Stimulated activated CD4-positive, alpha-beta T cell treated with anti-CD3 and anti-CD28 coated beads, Interleukin-15, amount 100 ng/mL, for 48 hours (primary cell): ENCODE measurements around the gene RAD51B.

Experiments
- DNase-seq, 2 donors: peaks; one replicate each; pipeline ENCODE4 v3.0.0-alpha.2; 2020; ENCODE audit warnings: low read depth in 2 of 2

Gene RAD51B

DNA sequence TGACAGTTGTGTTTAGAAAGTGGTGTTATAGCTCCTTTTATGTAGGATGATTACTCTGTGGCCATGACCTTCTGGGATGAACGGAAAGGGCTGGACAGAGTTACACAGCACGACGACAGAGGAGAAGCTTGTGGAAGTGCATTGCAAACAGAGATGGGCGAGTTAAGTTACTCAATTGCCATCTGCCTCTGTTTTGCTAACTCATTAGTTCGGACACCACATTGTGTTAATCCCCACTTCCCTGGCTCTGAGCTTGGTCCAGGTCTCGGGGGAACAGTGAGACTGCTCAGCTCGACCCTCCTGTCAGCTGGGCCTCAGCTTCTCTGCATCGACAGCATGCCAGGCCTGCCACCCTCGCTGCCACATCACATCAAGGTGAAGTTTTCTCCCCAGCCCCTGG is 565.3 kb downstream of the RAD51B start:
- no peak for DNase-seq

DNA sequence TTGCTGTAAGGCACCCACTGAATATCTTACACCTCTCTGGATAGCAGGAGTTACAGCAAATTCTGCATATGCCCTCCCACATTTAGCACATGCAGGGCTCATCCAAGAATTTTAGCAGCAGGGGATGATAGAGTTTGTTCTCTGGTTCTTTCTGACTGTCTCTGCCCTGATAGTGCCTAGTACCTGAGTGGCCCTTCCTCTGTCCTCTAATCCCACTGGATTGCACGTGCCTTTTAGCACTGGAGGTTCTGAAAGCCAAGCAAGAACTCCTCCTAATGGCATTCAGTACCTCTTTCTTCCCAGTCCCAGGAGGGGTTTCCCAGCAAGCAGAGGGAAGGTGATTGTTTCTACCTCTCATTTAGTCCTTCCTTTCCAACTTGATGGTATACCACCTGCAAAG is 566.9 kb downstream of the RAD51B start:
- DNase-seq, result no peak

DNA sequence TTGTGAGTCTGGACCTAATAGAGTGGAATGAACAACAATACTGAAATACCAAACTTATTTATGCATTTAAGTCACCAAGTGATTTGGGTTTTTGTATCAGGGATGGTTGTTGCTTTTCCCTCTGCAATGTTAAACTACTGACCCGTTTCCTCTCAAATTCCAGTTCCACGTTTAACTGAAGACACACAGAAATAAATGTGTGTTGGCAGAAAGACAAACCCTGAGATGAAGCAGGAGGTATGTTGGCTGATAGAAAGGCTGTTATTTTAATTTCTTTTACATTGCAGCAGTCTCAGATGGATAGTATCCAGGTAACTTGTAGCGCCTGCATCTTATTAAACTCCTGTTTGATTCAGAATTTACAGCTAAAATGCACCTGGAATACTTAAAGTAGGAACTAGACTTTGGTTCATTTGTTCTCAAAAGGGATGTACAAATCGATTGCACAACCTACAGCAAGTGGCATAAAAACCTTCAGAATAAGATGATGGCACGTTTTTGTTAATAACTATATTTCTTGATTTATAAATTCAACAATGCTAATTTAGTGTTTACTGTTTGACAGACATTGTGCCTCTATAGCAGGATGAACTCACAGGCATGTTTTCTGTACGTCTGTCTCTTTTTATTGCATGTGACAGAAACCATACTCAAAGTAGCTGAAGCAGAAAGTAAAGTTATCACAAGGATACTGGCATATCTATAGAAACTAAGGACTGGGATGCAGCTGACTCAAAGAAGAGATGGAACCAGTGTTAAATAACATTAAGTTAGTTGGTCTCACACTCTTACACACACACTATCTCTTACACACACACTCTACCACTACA is 567.6 kb downstream of the RAD51B start:
- DNase-seq, result no peak

DNA sequence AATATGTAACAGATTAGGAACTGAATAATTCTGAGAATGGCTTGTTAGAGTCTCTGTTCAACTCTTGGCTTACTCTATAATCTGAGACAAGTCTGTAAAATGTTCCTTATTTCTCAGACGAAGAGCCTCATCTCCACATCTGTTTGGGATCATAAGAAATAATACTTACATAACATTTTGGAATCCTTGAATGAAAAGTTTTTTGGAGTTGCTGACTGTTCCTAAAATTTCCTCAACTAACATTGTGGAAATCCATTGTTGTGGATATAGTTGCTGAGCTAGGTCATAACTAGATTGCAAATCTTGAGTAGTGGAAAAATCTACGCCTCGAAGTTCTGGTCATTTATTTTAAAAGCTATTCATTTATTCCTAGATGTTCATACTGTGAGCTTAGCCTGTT is 570.4 kb downstream of the RAD51B start:
- DNase-seq, result no peak

DNA sequence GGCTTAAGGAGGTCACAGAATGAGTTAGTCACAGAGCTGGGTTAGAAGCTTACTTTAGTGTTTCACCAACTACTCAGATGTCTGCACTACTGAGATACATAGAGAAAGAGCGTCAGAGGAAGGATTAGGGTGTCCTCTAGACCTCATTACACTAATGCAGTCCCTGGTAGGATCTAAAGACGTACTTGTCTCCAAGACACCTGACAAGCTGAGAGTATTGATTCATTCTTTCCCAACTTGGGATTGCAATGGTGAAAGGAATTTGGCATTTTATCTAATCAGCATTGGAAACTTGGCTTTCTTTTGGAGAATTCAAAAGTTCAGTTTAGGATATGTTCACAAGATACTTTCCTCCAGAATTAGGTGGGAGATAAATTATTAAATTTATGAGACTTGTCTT is 571.2 kb downstream of the RAD51B start:
- no peak for DNase-seq

DNA sequence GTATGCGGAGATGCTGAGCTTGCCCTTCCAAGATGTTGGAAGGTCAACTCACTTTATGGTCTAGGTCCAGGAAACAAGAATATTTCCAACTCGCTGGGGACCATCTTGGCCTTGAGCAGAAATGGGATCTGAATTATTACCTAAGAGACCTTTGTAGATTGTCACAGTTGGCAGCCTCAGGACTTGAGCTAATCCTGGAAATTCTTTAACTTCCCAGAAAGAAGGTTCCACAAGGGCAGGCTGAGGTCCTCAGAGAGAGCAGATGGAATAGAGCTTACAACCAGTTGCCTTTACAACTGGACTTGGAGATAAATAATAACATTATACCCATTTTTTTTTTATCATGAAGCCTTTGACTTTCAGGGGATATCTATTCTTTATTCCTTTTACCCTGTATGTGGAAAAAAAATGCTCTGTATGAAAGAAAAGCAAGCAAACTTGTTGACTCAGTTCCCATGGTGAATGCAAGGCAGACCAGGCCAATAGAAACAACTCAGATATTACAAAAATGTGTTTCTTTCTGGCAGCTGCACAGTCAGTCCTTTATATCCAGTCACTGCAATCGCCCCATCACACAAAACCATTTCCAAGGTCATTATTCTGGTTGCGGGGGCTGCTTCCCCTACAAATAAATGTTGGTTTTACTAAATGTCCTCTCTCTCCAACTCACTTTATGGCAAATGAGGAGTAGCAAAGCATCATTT is 571.9 kb downstream of the RAD51B start:
- DNase-seq, result no peak

DNA sequence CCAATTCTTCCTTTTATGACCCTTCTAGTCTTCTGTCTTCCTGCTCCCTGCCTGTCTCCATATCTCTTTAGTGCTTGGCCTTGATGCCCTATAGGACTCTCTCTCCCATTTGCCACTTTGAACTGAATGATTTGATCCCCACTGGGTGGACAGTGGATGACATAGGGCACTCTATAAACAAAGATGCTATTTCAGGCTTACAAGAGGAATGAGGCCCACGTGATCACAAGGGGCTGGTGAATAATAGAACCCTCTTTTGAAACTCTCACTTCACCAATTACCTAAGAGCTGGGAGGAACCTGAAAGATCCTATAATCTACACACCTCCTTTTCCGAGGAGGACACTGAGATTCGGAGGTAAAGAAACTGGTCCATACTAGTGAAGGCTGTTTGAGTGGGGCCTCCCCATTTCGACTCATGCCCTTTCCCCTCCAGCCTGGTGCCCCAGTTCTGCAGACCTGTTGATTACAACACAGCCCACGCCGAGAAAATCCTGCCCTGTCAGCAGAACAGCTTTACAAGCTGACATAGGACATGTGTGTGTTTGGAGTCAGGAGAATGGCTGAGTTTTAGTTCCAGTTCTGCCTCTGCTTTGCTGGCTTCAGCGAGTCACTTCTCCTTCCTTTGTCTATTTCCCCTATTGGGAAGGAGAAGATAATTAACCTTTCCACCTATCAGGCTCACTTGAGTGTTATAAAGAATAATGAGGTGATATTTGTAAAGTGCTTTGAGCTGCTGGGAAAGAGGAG is 573.0 kb downstream of the RAD51B start:
- no peak for DNase-seq

DNA sequence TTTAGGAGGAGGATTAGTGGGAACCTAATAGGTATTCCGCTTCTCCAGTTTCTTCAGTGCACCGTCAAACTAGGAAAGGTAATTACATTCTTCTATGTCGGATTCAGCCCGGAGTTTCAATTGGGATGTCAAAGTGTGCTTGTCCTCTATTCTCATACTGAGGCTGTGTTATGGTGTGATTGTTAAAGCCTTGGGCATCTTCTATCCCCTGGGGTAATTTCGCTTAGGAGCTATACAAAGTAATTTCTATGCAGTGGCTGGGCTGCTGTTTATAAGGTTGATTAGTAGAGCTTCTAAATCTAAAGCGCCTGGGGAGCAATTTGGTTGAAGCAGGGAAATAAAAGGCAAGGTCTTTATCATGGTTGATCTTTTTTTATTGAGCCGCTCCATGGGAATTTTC is 573.7 kb downstream of the RAD51B start:
- no peak for DNase-seq

DNA sequence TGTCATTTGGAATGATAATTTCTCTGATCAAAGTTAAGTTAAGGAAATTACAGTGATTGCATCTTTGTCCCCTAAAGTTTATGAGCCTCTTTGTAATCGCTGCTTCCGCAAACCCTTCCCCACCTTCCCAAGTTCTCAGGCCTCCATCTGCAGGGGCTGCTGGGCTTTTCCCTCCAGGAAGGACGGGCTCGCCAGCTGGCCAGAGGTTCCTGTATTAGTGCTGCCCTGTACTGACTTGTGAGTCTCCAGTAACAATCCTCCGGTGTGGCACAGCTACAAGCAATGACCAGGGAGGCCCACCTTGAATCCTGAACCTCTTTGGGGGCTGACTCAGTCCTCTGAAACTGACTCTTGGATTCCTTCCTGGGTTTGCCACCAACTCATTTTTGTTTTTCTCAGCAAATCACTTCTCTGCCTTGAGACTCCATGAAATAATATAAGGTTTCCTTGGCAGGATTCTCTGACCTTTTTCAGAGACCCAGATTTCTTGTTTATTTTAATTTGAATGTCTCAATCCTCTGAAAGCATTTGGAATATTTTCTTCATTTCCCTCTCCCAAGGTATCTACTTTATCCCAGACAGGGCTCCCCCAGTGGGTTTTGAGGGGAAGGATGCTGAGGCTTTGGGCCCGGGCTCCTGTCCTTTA is 574.7 kb downstream of the RAD51B start:
- DNase-seq, result no peak

DNA sequence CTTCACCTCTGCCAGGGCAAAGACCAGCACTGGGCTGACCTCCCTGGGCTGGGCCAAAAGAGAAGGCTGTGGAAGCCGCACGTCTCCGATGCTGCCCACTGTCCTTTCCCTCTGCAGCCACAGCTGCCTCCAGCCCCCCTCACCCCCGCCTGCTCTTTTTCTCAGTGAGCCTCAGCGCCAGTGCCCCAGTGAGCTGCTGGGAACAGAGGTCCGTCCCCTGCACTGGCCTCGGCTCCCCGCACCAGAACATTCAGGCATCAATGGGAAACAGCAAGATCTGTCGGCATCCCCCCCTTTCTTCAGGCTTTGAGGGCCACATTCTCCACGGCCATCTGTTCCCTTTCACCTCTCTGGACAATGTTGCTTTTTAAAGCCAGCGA is 575.2 kb downstream of the RAD51B start:
- no peak for DNase-seq

DNA sequence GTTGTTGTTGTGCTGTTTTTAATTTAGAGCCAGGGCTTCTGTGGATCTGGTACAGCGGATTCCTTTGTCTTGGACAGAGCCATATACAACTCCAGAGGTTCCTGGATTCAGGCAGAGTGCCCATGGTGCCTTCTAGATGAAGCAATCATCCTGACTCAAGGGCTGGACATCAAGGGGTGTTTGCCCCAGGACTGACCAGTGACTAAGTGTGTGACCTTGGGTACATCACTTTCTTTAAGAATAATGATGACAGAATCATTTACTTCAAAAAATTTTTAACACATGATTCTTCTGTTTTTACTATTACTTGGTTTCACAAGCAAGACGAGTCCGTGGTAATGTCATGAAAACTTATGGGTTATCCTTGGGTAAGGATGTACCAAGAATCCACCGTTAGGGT is 576.0 kb downstream of the RAD51B start:
- no peak for DNase-seq

DNA sequence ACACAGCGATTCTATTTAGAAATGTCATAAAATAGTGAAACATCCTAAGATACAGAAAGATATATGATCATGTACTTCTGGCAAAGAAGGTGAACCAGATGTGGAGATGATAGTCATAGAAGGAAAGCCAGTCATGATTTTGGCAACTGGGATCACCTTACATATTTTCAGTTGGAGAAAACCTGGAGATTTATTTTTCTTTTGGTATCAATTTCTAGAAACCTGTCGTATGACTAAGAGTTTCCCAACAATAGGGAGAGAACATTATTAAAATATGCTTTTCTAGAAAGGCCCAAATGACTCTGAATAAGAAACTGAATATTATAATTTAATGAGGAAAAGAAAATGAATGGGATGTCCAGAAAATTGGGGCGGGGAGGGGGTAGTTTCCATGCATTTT is 576.9 kb downstream of the RAD51B start:
- DNase-seq, result no peak

DNA sequence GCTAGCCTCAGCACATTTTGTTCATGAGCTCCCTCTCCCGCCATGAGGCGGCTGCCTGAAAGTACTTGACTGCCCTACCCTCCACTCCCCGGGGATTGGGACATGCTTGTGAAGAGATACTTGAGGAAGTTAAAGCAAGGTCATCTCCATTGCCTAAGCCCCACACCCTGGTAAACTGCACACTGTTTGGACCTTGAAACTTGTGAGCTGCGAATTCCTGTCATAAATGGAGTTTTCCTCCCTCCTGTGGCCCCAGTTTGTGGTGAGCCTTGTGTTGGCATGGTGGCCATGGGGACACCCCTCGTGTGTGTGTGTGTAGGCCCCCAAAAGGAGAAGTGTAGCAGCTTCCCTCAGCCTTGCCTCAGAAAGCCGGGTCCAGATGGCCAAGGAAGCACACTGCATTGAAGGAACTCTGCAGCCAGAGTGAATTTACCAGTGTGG is 577.8 kb downstream of the RAD51B start:
- DNase-seq, result no peak

DNA sequence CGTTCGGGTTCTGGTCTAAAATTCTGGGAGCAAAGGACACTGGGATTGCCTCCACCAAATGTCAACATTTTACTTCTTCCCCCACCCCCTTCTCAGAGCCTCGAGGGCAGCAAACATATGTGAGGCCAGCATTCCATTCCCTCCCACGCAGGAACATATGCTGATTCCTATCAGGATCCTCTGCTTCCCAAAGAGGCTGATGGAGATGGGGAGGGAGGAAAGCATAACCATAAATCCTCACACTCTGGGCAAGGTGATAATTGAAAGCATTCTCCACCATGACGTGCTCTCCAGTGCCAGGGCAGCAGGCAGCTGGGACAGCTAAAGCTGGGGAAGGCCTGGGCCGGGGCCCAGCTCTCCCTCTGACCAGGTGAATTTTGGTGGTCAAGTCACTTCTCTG is 578.2 kb downstream of the RAD51B start:
- DNase-seq, result no peak

DNA sequence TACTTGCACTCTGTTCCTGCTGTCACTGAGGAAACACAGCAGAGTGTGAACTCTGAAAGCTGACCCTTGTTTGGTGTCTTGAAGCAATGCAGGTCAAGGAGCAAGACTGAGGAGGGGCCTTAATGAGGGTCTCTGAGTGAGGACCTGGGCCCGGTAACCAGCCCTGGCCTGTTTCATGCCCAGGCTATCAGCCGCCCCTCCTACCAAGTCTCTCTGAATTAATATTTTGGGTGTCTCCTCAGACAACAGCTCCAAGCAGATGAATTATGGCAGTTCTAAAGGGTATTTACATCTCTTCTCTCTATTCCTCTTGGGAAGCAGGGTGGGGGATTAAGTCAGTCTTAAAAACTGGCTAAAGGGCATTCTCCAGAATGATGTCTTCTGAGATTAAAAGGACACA is 578.8 kb downstream of the RAD51B start:
- DNase-seq, result no peak

DNA sequence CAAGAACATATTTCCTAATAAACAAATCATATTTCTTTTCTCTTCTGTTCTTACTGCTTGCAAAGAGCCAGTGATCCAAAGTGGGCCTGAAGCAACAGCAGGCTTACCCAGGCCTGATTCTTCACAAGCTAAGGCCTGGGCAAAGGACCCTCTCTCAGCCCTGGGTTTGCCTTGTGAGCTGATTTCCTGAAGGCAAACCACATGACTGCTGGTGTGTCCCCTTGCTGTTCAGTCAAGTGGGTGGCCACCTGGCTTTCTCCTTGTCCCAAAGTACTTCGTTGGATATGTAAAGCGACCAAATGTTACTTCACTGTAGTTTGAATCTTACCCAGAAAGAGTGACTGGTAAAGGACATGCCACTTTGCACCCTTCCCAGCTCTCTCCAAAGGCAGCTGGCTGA is 580.4 kb downstream of the RAD51B start:
- DNase-seq, result no peak

DNA sequence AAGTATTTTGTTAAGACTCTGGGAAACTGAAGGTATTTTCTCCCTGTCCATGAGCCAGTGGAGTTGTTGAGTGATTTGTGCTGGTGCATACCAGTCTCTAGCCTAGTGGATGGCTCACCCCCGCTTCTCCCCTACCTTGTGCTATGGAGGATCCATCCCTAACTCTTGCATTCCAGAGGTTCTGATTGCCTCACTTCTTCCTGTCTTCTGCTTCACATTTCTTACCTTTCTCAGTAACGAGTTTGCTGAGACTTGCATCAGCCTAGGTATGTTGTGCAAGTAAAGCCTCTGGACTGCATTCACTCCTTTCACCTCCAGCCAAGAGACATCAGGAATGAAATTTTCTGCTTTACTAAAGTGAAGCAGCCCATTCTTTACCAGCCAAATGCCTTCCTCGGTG is 581.7 kb downstream of the RAD51B start:
- DNase-seq, result no peak

DNA sequence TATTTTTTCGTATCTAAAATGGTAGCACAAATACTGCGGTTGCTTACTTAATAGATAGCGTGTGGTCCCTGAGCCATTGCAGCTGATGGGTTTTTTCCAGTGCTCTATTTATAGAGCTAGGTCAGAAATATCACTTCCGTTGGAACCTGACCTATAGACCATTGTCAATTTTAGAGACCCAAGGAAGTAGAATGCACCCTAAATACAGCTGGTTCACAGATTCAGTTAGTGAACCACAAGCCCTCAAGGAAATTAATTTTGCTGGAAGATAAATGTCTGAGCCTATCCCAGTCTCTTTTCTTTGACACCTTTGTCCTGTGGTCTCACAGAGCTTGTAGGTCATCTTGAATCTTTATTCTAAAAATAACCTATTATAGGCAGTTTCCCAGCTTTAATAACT is 582.3 kb downstream of the RAD51B start:
- no peak for DNase-seq

DNA sequence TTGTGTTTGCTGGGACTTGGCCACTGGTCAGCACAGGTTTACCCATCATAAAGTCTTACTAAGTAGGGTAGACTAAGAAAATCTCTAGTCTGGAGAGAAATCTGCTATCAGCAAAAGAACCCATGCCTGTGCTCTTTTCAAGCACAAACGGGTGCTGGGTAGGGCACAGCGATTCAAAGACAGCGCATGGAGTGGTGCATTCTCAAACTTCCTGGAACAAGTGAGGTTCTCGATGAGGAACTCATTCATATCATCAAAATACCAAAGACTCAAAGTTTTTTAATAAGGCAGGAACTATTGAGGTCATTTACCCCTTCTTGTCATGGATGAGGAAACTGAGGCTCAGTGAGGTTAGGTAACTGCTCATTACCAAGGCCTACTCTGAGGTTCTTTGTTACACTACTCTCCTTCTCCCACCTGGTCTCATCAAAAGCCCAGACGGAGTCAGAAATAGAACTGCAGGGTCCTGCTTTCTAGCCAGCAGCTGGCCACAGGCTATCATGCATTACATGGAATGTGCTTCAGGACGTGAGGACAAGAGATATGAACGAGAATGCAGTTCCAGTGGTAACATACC is 583.0 kb downstream of the RAD51B start:
- no peak for DNase-seq

DNA sequence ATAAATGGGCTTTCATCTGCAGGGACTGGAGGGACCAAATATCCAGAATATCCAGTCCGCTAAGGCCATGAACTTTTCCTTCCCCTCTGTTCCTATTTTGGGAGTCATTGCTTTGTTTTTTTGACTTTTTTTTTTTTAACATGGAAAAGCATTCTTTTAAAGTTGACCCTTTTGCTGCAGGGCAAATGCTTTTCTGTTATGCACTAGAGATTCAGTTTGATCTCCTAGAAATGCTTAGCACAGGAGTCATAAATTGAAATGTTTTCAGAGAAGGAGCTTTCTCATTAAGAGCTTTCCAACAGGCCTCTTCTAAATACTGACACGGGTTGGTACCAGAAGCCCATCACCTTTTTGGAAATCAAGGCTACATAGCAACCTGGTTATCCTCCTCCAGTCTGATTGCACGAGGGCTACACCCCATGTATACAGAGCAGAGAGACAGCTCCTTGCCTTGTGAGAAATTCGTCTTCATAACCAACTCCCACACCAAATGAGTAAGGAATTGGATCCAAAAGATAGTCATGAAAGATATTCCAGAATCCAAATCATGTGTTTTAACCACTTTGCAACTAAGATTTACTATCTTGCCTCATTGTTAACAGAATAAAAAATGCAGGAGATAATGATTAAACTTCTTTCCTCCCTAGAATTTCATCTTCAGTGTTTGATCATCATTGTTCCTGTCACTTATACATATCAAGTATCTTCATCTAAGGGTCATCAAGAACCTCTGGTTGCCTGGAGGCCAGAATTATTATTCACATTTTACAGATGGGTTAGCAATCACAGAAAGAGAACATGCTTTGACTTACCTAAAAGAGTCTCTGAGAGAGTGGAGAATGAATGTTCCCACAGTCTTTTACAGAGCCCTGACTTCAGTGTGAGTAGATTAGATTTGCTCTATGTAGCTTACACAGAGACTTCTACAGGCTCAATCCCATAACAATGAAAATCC is 583.9 kb downstream of the RAD51B start:
- DNase-seq, result no peak

DNA sequence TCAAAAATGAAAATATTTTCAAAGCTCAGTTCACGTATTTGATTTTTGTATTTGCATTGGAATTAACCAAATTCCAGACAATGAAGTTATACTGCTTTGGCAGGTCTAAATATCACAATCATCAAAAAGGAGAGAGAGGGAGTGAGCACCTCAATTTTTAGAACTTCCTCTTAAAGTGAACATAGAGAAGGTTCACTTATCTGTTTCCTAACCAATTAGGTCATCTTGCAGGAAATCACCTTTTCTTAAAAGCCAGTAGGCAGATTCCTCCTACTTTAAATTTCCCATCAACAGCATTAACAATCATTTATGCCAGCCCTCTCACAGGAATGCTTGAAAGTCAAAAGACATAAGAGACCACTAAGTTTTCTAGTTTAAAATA is 584.6 kb downstream of the RAD51B start:
- DNase-seq, result no peak
